Measurements from ENCODE around the gene SPACA7.

SPACA7 gene

GRCh38 chr13:112376050-112376681, at the start of gene SPACA7:
TSS of gene SPACA7 (plus strand) at chr13:112376355. CDS start at chr13:112376386, 31 bp downstream.
- Histone ChIP-seq H3K27me3 (ENCODE audit: insufficient read depth, low read depth) (no peaks in the 10 kb centered on the region), H3K79me2 (ENCODE audit: insufficient read depth, low read depth) (no peaks in the 10 kb centered on the region), H2AFZ (ENCODE audit: low read depth) (no peak within 1 kb of the TSS), H3K36me3 (ENCODE audit: insufficient read depth) (no peaks in the 10 kb centered on the region), H3K4me2 (no peak within 1 kb of the TSS), H3K4me3 (IDR thresholded peaks at IDR 0.05; ENCODE audit: insufficient read depth, low read depth, low read length) (no peak within 1 kb of the TSS), H3K9ac (no peak within 1 kb of the TSS), H4K20me1 (ENCODE audit: insufficient read depth) (no peaks in the 10 kb centered on the region), H3K4me1 (ENCODE audit: low read depth, poor library complexity, severe bottlenecking) (no peaks in the 10 kb centered on the region), H3K27ac (no peak within 1 kb of the TSS)
- no peak for TF ChIP-seq CTCF (conservative IDR thresholded peaks at IDR 0.05; ENCODE audit: low read depth, low read length)

- Histone ChIP-seq H3K9ac (no peak overlapping the region), H3K4me1 (ENCODE audit: low read depth, poor library complexity, severe bottlenecking) (no peaks in the 10 kb centered on the region), H4K20me1 (ENCODE audit: insufficient read depth) (no peaks in the 10 kb centered on the region), H3K27ac (no peak overlapping the region), H3K4me2 (no peak overlapping the region), H2AFZ (ENCODE audit: low read depth) (no peak overlapping the region), H3K4me3 (IDR thresholded peaks at IDR 0.05; ENCODE audit: insufficient read depth, low read depth, low read length) (no peak overlapping the region), H3K27me3 (ENCODE audit: insufficient read depth, low read depth) (peaks cover 2% of the 10 kb centered on the region; the same call in 1 of the 2 replicates), H3K36me3 (ENCODE audit: insufficient read depth) (no peaks in the 10 kb centered on the region), H3K79me2 (ENCODE audit: insufficient read depth, low read depth) (no peaks in the 10 kb centered on the region)
- no peak for TF ChIP-seq CTCF (conservative IDR thresholded peaks at IDR 0.05; ENCODE audit: low read depth, low read length)
Measured at GRCh38 chr13:112326821-112327370, 49.3 kb upstream of the SPACA7 start.

DNA sequence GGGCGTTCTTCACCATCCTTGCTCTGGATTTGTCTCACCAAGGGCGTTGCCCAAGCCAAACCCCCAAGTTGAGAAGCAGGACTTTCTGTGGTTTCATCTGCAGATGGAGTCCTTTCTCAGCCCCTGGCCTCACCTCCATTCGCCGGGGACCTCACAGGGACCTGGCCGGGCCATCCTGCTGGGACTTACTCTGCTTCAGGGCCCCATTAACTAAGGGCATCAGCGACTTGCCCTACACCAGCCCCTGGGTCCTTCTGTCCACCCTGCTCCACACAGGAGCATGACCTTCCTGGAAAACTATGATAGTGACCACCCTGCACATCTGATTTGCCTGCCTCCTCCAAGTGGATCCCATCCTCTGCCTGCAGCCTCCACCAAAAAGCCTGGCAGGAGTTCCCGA, 47.2 kb upstream of the SPACA7 start:
- Histone ChIP-seq H3K36me3 (ENCODE audit: insufficient read depth) (no peaks in the 10 kb centered on the region), H3K79me2 (ENCODE audit: insufficient read depth, low read depth) (no peaks in the 10 kb centered on the region), H3K4me2 (no peak overlapping the region), H4K20me1 (ENCODE audit: insufficient read depth) (no peaks in the 10 kb centered on the region), H3K27me3 (ENCODE audit: insufficient read depth, low read depth) (peaks cover 2% of the 10 kb centered on the region; the same call in 1 of the 2 replicates), H2AFZ (ENCODE audit: low read depth) (no peak overlapping the region), H3K4me3 (IDR thresholded peaks at IDR 0.05; ENCODE audit: insufficient read depth, low read depth, low read length) (no peak overlapping the region), H3K4me1 (ENCODE audit: low read depth, poor library complexity, severe bottlenecking) (no peaks in the 10 kb centered on the region), H3K27ac (no peak overlapping the region), H3K9ac (no peak overlapping the region)
- no peak for TF ChIP-seq CTCF (conservative IDR thresholded peaks at IDR 0.05; ENCODE audit: low read depth, low read length)

- H4K20me1 ChIP-seq (ENCODE audit: insufficient read depth), result no peaks in the 10 kb centered on the region
- H3K9ac ChIP-seq, result no peak overlapping the region
- H3K27me3 ChIP-seq (ENCODE audit: insufficient read depth, low read depth), result peaks cover 2% of the 10 kb centered on the region; the same call in 1 of the 2 replicates
- H3K4me2 ChIP-seq, result no peak overlapping the region
- H3K79me2 ChIP-seq (ENCODE audit: insufficient read depth, low read depth), result no peaks in the 10 kb centered on the region
- no peak overlapping the region for H2AFZ ChIP-seq (ENCODE audit: low read depth)
- H3K27ac ChIP-seq, result no peak overlapping the region
- H3K36me3 ChIP-seq (ENCODE audit: insufficient read depth), result no peaks in the 10 kb centered on the region
- H3K4me3 ChIP-seq (IDR thresholded peaks at IDR 0.05; ENCODE audit: insufficient read depth, low read depth, low read length), result no peak overlapping the region
- no peak for TF ChIP-seq CTCF (conservative IDR thresholded peaks at IDR 0.05; ENCODE audit: low read depth, low read length)
- H3K4me1 ChIP-seq (ENCODE audit: low read depth, poor library complexity, severe bottlenecking), result no peaks in the 10 kb centered on the region
Measured at GRCh38 chr13:112329376-112329775, 46.8 kb upstream of the SPACA7 start.

All from KMS-11 (cell line).